KMS-11 (cell line): ENCODE measurements around the gene EPPIN.

Experiments used
- H2AFZ ChIP-seq: fragments of 200-600 bp; sonication (generic); 2 replicates; pipeline ENCODE4 v1.6.1; 2016; ENCODE audit warnings: antibody characterized with exemption, mixed run types, low read depth
- H3K27ac ChIP-seq: fragments of 200-600 bp; sonication (generic); 2 replicates; pipeline ENCODE4 v1.6.1; 2016; ENCODE audit warnings: mild to moderate bottlenecking, mixed run types
- H3K27me3 ChIP-seq: fragments of 200-600 bp; sonication (generic); 2 replicates; pipeline ENCODE4 v1.6.1; 2017; ENCODE audit warnings: mild to moderate bottlenecking, low read depth, mixed run types, moderate library complexity; ENCODE audit not compliant: insufficient read depth
- H3K36me3 ChIP-seq: fragments of 200-600 bp; sonication (generic); 2 replicates; pipeline ENCODE4 v1.6.1; 2017; ENCODE audit warnings: mild to moderate bottlenecking, mixed run types; ENCODE audit not compliant: insufficient read depth
- H3K4me1 ChIP-seq: fragments of 200-600 bp; sonication (generic); 2 replicates; pipeline ENCODE4 v1.6.1; 2016; ENCODE audit warnings: mild to moderate bottlenecking, low read depth, mixed run types; ENCODE audit not compliant: poor library complexity, severe bottlenecking
- H3K4me2 ChIP-seq: fragments of 200-600 bp; sonication (generic); 2 replicates; pipeline ENCODE4 v1.7.0; 2016; ENCODE audit warnings: mild to moderate bottlenecking, mixed run types
- H3K4me3 ChIP-seq: fragments of 200-600 bp; sonication (generic); IDR thresholded peaks from 2 replicates; pipeline ENCODE4 v1.6.1; 2017; ENCODE audit warnings: low read depth, low read length, mixed read lengths; ENCODE audit not compliant: insufficient read depth
- H3K79me2 ChIP-seq: fragments of 200-600 bp; sonication (generic); 2 replicates; pipeline ENCODE4 v1.6.1; 2016; ENCODE audit warnings: low read depth, mixed run types; ENCODE audit not compliant: insufficient read depth
- H3K9ac ChIP-seq: fragments of 200-600 bp; sonication (generic); 2 replicates; pipeline ENCODE4 v1.6.1; 2016; ENCODE audit warnings: mild to moderate bottlenecking, mixed run types
- H4K20me1 ChIP-seq: fragments of 200-600 bp; sonication (generic); 2 replicates; pipeline ENCODE4 v1.6.1; 2016; ENCODE audit warnings: mild to moderate bottlenecking, mixed run types; ENCODE audit not compliant: insufficient read depth
- TF ChIP-seq, protein P1 (sequence below): fragments of 200-600 bp; sonication (generic); conservative IDR thresholded peaks from 2 replicates; pipeline ENCODE4 v1.6.1; 2017; ENCODE audit warnings: low read depth, mild to moderate bottlenecking, antibody characterized with exemption, low read length, moderate library complexity, mixed read lengths

Gene EPPIN

DNA sequence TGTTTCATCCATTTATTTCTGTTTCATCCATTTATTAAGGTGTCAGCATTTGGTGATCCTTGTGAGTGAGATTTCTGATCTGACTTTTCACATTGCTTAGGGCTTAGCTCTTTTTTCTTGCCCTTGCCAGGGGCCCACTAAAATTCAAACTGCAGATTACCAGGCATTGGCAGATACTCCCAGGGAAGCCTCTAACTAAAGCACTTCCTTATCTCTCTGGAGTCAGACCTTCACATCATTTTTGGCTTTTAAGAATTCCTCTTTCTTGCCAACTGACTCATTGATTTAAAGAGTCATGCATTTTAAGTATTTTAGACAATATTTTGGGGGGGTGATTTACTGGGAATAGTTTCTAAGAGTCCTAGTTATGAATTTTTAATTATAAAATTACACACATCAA, 34.5 kb upstream of the EPPIN start:
- H3K36me3 ChIP-seq: no peaks in the 10 kb centered on the region
- H3K4me2 ChIP-seq: no peak overlapping the region
- H3K4me1 ChIP-seq: no peaks in the 10 kb centered on the region
- no peak overlapping the region for H2AFZ ChIP-seq
- TF ChIP-seq, protein P1, sequence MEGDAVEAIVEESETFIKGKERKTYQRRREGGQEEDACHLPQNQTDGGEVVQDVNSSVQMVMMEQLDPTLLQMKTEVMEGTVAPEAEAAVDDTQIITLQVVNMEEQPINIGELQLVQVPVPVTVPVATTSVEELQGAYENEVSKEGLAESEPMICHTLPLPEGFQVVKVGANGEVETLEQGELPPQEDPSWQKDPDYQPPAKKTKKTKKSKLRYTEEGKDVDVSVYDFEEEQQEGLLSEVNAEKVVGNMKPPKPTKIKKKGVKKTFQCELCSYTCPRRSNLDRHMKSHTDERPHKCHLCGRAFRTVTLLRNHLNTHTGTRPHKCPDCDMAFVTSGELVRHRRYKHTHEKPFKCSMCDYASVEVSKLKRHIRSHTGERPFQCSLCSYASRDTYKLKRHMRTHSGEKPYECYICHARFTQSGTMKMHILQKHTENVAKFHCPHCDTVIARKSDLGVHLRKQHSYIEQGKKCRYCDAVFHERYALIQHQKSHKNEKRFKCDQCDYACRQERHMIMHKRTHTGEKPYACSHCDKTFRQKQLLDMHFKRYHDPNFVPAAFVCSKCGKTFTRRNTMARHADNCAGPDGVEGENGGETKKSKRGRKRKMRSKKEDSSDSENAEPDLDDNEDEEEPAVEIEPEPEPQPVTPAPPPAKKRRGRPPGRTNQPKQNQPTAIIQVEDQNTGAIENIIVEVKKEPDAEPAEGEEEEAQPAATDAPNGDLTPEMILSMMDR: no peak
- no peak overlapping the region for H3K9ac ChIP-seq
- no peak overlapping the region for H3K27ac ChIP-seq
- H3K4me3 ChIP-seq: no peak overlapping the region
- H3K27me3 ChIP-seq: no peaks in the 10 kb centered on the region
- H3K79me2 ChIP-seq: no peaks in the 10 kb centered on the region
- H4K20me1 ChIP-seq: no peaks in the 10 kb centered on the region

DNA sequence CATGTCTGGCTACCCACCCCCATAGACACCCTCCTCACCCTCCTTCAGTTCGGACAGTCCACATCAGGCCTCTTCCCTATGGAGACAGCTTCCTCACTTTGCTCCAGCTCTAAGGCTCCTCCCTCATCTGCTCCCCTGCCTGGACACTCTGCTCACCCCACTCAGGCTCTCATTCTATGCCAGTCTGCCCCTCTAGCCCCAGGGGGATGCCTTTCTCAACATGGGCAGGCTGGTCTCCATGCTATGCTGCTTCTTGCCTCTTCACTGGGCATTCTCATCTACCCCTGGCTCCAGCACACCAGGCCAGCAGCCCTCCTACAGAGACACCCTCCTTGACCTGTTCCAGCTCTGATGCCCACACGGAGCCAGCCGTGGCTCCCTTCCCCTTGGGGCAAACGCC, 32.0 kb upstream of the EPPIN start, which contains the start of gene WFDC8:
Gene WFDC8 (minus strand): TSS at position 101 of the 400 bp plus-strand sequence. CDS start 37 bp downstream, at position 64.
- TF ChIP-seq, protein P1: no peak
- Histone ChIP-seq H3K4me3 (no peak within 1 kb of the TSS), H3K27me3 (no peaks in the 10 kb centered on the region), H3K9ac (no peak within 1 kb of the TSS), H3K27ac (no peak within 1 kb of the TSS), H2AFZ (no peak within 1 kb of the TSS), H3K4me2 (no peak within 1 kb of the TSS), H3K36me3 (no peaks in the 10 kb centered on the region), H3K79me2 (no peaks in the 10 kb centered on the region), H4K20me1 (no peaks in the 10 kb centered on the region), H3K4me1 (no peaks in the 10 kb centered on the region)

DNA sequence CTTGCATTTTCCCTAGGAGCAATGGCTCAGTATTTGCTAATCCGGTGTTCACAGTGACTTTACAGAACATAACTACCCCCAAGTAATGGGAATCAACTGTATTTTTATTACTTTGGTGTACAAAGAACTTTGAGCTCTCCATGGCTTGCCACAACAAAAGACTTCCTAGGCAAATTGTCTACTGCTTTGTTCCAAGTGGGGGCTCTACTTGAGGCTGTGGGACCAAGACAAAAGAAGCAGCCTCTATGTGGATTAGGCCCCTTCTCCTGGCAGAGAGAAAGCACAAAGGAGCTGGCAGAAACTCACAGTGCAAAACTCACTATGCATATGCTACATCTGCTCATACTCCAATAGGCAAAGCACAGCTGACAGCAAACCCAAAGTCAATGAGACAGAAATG, 31.0 kb upstream of the EPPIN start:
- TF ChIP-seq, protein P1: no peak
- Histone ChIP-seq H3K27me3 (no peaks in the 10 kb centered on the region), H3K4me2 (no peak overlapping the region), H3K36me3 (no peaks in the 10 kb centered on the region), H3K27ac (no peak overlapping the region), H3K4me1 (no peaks in the 10 kb centered on the region), H2AFZ (no peak overlapping the region), H4K20me1 (no peaks in the 10 kb centered on the region), H3K4me3 (no peak overlapping the region), H3K79me2 (no peaks in the 10 kb centered on the region), H3K9ac (no peak overlapping the region)

DNA sequence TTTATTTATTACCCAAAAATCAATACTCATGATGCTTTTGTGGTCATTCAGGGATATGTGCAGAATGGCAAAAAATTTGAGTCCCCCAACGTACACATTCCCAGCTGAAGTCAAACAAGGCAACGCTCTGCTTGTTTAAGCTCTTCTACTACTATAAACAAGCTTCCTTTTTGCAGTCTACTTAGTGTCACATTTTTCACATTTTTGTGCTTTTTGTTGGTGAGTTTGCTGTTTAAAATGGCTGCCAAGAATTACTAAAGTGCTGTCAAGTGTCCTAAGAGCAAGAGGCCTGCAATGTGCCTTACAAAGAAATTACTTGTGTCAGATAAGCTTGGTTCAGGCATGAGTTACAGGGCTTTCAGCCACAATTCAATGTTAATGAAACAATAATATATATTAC, 29.8 kb upstream of the EPPIN start:
- Histone ChIP-seq H3K27me3 (no peaks in the 10 kb centered on the region), H3K4me3 (no peak overlapping the region), H3K9ac (no peak overlapping the region), H3K4me1 (no peaks in the 10 kb centered on the region), H4K20me1 (no peaks in the 10 kb centered on the region), H3K79me2 (no peaks in the 10 kb centered on the region), H3K27ac (no peak overlapping the region), H3K4me2 (no peak overlapping the region), H2AFZ (no peak overlapping the region), H3K36me3 (no peaks in the 10 kb centered on the region)
- TF ChIP-seq, protein P1: no peak
